NCI-H146 treated with DMSO at 0.1 percent for 48 hours (cell line): Measurements from ENCODE around the gene FLT4.

Experiments
- DNase-seq: peaks from one replicate; lab custom pipeline; 2025; ENCODE audit not compliant: unreplicated experiment; lab: John Stamatoyannopoulos, UW

FLT4 gene

GRCh38 chr5:180608572-180609310 is 40.7 kb downstream of the FLT4 start:
- no peak for DNase-seq

DNA sequence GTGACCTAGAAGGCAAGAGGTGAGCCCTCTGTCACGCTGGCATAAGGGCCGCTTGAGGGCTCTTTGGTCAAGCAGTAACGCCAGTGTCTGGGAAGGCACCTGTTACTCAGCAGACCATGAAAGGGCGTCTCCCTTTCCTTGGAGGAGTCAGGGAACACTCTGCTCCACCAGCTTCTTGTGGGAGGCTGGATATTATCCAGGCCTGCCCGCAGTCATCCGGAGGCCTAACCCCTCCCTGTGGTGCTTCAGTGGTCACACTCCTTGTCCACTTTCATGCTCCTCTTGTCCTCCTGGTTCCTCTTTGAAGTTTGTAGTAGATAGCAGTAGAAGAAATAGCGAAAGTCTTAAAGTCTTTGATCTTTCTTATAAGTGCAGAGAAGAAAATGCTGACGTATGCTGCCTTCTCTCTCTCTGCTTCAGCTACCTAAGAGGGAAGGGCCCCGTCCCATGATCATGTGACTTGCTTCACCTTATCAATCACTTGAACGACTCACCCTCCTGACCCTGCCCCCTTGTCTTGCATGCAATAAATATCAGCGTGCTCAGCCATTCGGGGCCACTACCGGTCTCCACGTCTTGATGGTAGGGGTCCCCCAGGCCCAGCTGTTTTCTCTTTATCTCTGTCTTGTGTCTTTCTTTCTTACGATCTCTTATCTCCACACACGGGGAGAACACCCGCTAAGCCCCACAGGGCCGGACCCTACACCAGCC is 41.4 kb downstream of the FLT4 start:
- no peak for DNase-seq

GRCh38 chr5:180606215-180606785 is 43.1 kb downstream of the FLT4 start:
- no peak for DNase-seq

GRCh38 chr5:180605554-180606214 is 43.7 kb downstream of the FLT4 start:
- DNase-seq, result no peak

GRCh38 chr5:180604271-180604670 is 45.1 kb downstream of the FLT4 start:
- no peak for DNase-seq

- no peak for DNase-seq
These were observed 46.3 kb downstream of the FLT4 start for GRCh38 chr5:180603076-180603594.

DNA sequence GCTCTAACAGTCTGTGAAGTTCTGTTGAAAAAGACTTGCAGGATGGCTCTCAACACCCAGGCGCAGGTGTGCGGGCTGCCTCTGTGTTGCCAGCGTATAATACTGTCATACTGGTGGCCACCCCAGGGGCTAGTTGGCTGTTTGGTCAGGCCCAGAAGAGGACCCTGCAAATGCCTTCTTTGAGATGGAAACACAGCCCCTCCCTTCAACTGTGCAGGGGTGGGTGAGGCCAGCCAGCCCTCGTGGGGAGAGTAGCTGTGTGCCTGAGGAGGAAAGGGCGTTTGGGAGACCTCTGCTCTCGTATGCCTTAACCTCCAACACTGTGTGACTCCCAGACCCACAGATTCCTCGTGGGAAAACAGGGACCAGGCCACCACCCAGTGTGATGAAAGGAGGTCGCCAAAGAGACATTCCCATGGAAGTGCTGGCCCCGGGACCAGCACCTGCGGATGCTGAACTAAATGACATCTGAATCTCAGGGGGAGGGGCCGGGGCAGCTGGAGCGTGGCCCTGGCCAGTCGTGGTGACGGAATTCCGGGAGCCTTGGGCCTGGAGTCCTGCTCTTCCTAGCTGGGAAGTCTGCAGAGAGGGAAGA is 46.8 kb downstream of the FLT4 start:
- DNase-seq, result no peak

- DNase-seq, result no peak
These were observed 47.6 kb downstream of the FLT4 start for GRCh38 chr5:180601591-180602480.

GRCh38 chr5:180600554-180601041 is 48.8 kb downstream of the FLT4 start:
- no peak for DNase-seq

DNA sequence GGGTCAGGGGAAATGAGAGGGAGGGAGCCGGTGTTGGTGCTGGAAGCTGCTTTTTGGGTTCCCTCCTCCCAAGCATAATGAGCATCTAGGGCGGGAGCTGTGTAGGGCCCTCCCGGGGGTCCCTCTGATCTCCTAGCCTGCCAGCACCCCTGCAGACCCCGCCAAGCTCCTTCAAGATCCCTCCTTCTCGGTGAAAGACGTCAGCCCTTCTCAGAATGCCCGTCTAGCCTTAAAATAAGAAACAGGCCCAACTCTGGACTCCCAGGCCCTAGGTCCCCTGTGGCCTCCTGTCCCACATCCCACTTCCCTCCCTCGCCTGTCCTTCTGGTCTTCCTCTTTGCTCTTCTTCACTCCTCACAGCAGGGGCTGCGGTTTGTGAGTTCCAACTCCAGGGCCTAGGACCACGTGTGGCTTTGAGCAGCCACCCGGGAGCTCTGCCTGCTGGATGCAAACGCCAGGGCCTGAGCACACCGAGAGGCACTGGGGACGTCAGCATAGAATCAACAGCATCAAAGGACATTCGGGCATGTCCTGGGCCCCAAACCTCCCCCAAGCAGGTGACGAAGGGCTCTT is 49.3 kb downstream of the FLT4 start:
- DNase-seq, result no peak

- DNase-seq, result no peak
These were observed 49.8 kb downstream of the FLT4 start for GRCh38 chr5:180599590-180599914.

- DNase-seq, result no peak
These were observed 50.4 kb downstream of the FLT4 start for GRCh38 chr5:180598797-180599589.

GRCh38 chr5:180598316-180598701 is 51.1 kb downstream of the FLT4 start:
- DNase-seq, result no peak

DNA sequence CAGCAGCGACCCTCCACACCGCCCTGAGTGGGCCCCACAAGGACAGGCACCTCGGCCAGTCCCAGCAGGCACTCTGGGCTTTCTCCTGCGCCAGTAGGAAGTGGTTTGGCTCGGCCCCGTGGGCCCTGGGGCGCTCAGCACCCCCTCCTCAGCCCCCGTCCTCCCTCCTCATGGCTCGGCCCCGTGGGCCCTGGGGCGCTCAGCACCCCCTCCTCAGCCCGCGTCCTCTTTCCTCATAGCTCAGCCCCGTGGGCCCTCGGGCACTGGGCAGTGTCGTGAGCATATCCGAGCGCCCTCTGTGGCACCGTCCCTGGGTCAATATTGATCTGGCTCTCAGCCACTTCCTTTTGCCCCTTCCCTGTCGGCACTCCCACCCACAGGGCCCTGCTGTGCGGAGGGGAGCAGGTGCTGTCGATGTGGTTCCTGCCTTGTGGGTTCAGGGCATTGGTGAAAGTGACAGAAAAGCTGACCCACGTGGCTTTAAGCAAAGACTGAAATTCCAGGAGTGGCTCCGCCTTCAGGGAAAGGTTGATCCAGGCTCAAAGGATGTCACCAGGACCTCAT is 52.6 kb downstream of the FLT4 start:
- no peak for DNase-seq

GRCh38 chr5:180596115-180596667 is 53.2 kb downstream of the FLT4 start:
- DNase-seq, result no peak

- no peak for DNase-seq
These were observed 53.9 kb downstream of the FLT4 start for GRCh38 chr5:180595381-180596114.

- no peak for DNase-seq
These were observed 54.4 kb downstream of the FLT4 start for GRCh38 chr5:180595046-180595379.
